ENCODE measurements around the gene BHLHE40.
"Not testable (repeated sequence)": the region's sequence is repeated elsewhere in the genome, so short reads cannot be mapped to it uniquely, and the experiment has no call there.

BHLHE40 gene

DNA sequence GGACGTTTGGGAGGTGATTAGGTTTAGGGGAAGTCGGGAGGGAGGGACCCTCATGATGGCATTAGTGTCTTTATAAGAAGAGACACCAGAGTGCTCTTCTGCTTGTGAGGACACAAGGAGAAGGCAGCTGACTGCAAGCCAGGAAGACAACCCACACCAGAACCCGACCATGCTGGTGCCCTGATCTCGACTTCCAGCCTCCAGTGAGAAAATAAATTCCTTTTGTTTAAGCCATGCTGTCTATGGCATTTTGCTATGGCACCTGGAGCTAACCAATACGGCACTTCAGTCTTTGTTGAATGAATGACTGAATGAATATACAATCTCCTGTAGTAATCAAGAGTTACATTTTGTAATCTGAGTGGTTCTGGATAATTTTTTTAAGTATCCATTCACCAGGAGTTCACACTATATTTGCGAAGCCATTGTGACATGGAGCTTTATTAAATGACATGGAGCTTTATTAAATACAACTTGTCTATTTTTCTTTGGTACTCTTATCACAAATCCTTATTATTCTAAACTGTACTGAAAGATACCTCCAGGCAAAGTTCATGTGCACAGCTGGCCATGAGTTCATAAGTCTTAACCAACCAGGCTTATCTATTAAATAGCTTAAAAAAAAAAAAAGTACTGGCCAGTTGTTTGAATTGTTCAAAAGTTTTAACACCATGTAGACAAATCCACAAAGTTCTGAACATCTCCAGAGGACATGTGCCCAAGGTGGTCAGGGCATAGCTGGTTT is 24.8 kb upstream of the BHLHE40 start:
- in situ Hi-C loops (cut with HindIII; ENCODE audit: low pct_ligation_motif_present, low sequenced_read_pairs) = no loop called here

DNA sequence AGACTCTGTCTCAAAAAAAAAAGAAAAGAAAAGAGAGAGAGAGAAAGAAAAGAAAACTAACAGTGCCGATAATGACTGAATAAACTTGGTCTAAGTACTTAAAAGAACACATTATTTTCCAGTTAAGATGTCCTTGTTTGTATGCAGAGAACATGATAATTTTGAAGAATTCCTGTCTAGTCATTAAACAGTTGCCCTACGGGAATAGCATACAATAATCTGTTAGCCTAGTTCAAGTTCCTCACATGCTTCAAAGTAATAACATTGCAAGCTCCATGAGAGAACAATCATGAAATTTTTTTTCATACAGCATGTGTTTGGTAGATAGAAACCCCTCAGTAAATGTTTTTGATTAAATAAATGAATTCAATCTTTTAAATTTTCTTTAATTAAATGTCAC is 23.1 kb upstream of the BHLHE40 start:
- H3K36me3 ChIP-seq (replicated peaks) = no peaks in the 10 kb centered on the region
- H3K27me3 ChIP-seq (replicated peaks) = no peaks in the 10 kb centered on the region
- in situ Hi-C loops (cut with HindIII; ENCODE audit: low pct_ligation_motif_present, low sequenced_read_pairs) = no loop called here
- no peak for DNase-seq
- H3K27ac ChIP-seq = no peak overlapping the region
- no peak overlapping the region for H3K4me3 ChIP-seq (ENCODE audit: low read depth, low read length)
- TF ChIP-seq, protein P1, sequence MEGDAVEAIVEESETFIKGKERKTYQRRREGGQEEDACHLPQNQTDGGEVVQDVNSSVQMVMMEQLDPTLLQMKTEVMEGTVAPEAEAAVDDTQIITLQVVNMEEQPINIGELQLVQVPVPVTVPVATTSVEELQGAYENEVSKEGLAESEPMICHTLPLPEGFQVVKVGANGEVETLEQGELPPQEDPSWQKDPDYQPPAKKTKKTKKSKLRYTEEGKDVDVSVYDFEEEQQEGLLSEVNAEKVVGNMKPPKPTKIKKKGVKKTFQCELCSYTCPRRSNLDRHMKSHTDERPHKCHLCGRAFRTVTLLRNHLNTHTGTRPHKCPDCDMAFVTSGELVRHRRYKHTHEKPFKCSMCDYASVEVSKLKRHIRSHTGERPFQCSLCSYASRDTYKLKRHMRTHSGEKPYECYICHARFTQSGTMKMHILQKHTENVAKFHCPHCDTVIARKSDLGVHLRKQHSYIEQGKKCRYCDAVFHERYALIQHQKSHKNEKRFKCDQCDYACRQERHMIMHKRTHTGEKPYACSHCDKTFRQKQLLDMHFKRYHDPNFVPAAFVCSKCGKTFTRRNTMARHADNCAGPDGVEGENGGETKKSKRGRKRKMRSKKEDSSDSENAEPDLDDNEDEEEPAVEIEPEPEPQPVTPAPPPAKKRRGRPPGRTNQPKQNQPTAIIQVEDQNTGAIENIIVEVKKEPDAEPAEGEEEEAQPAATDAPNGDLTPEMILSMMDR (IDR thresholded peaks at IDR 0.05; ENCODE audit: low read depth, low read length, missing control alignments) = no peak

More for the DNA sequence above, 24.8 kb upstream of the BHLHE40 start:
- Histone ChIP-seq H3K36me3 (replicated peaks) (no peaks in the 10 kb centered on the region), H3K4me3 (ENCODE audit: low read depth, low read length) (no peak overlapping the region), H3K27me3 (replicated peaks) (no peaks in the 10 kb centered on the region), H3K27ac (no peak overlapping the region)
- TF ChIP-seq, protein P1 (IDR thresholded peaks at IDR 0.05; ENCODE audit: low read depth, low read length, missing control alignments) = no peak
- no peak for DNase-seq

DNA sequence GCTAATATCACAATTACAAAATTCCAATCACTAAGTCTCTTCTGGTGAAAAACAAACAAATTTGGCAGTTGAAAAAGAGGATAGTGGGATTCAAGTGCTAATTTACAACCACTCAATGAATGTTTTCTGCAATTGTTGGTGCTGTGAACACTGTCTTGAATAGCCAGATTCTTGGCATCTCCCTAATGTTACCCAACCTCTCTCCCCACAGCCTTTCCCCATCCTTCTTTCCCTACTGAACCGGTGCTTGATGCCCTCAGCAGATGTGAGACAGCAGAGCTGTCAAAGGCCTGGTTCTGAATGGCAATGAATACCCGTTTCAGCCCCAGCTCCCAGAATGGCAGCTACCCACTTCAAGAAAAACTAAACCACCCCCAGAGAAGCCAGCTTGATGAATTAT is 22.5 kb upstream of the BHLHE40 start:
- Histone ChIP-seq H3K4me3 (ENCODE audit: low read depth, low read length) (no peak overlapping the region), H3K27ac (no peak overlapping the region), H3K27me3 (replicated peaks) (no peaks in the 10 kb centered on the region), H3K36me3 (replicated peaks) (no peaks in the 10 kb centered on the region)
- DNase-seq = no peak
- TF ChIP-seq, protein P1 (IDR thresholded peaks at IDR 0.05; ENCODE audit: low read depth, low read length, missing control alignments) = no peak
- in situ Hi-C loops (cut with HindIII; ENCODE audit: low pct_ligation_motif_present, low sequenced_read_pairs) = no loop called here

DNA sequence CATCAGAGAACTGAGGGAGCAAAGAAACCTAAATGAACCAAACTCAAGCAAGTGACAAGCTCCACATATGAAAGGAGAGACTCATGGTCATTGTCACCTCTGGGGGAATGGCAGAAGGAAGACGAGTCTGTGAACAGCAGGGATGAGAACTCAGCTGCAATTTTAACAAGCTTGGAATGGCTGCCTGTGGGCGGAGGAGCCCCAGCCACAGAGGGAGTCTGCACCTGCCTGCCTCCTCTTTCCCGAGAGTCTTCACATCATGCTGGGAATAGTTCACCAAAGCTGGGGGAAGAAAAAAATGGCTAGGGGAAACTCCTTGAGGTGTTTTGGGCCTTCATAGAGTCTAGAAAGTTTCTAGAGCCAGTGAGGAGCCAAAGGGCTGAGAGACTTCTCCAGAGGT is 21.3 kb upstream of the BHLHE40 start:
- in situ Hi-C loops (cut with HindIII; ENCODE audit: low pct_ligation_motif_present, low sequenced_read_pairs) = no loop called here
- Histone ChIP-seq H3K27me3 (replicated peaks) (no peaks in the 10 kb centered on the region), H3K4me3 (ENCODE audit: low read depth, low read length) (no peak overlapping the region), H3K27ac (no peak overlapping the region), H3K36me3 (replicated peaks) (no peaks in the 10 kb centered on the region)
- DNase-seq = no peak
- TF ChIP-seq, protein P1 (IDR thresholded peaks at IDR 0.05; ENCODE audit: low read depth, low read length, missing control alignments) = no peak

DNA sequence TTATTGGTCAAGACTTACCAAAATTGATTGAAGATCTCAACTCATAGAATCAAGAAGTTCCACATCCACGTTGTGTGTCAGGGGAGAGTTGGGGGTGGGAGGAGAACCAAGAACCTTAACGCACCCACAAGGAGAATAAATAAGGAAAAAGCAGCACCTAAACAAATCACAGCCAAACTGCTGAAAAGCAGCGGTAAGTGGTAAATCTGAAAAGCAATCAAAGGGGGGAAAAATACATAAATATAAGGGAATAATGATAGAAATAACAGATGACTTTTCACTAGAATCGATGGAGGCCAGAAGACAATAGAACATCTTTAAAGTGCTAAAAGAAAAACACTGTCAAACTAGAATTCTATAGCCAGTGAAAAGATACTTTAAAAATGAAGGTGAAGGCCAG is 20.1 kb upstream of the BHLHE40 start:
- no peaks in the 10 kb centered on the region for H3K36me3 ChIP-seq (replicated peaks)
- TF ChIP-seq, protein P1 (IDR thresholded peaks at IDR 0.05; ENCODE audit: low read depth, low read length, missing control alignments) = no peak
- in situ Hi-C loops (cut with HindIII; ENCODE audit: low pct_ligation_motif_present, low sequenced_read_pairs) = no loop called here
- no peak overlapping the region for H3K27ac ChIP-seq
- DNase-seq = no peak
- no peaks in the 10 kb centered on the region for H3K27me3 ChIP-seq (replicated peaks)
- H3K4me3 ChIP-seq (ENCODE audit: low read depth, low read length) = no peak overlapping the region

DNA sequence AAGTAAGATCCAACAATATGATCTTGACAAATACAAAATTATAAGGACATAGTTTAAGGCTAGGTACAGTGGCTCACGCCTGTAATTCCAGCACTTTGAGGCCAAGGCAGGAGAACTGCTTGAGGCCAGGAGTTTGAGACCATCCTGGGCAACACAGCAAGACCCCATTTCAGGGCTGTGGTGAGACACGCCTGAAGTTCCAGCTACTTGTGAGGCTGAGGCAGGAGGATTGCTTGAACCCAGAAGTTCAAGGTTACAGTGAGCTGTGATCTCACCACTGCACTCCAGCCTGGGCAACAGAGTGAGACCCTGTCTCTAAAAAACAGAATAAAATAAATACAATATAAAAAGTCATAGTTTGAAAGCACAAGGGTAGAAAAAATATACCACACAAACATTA is 17.4 kb upstream of the BHLHE40 start:
- DNase-seq; H3K36me3 ChIP-seq (replicated peaks); H3K27me3 ChIP-seq (replicated peaks); in situ Hi-C loops (cut with HindIII; ENCODE audit: low pct_ligation_motif_present, low sequenced_read_pairs); H3K27ac ChIP-seq; H3K4me3 ChIP-seq (ENCODE audit: low read depth, low read length): not testable (repeated sequence)
